ENCODE results near the gene C2CD4A.

Gene C2CD4A

DNA sequence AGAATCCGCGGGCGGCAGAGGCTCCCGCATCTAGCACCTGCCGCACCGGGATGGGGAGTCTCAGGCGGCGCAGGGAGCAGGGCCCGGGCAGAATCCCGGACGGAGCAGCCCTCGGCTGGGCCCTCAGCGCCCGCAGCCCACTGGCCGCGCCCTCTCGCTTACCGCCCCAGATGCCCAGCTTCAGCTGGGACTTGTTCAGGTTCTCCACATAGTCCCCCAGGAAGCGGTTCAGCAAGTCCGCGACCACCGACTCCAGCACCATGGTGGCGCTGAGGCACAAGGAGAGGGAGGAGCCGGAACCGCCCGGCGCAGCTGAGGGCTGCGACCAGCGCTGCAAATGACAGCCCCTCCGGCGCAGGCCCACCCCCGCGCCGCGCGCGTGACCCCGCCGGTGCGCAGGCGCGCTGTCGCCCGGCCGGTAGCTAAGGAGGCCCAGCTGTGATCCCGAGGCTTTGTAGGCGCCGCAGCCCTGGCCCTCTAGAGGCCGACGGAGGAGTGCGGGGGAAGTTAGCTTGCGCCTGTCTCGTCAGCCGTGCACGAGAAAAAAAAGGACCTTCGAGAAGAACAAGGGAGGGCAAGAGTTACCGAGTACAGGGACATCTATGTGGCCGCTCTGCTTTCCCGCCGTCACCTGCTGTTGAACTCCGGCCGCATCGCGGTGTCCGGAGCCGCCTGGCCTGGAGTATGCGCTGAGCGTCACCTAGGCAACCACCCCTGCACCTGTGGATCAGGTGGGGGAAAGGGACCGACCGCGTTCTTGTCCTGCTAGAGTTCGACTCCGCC lies 6.5 kb upstream of the C2CD4A start, which contains the start of gene VPS13C:
Gene VPS13C (minus strand): TSS at position 335 of the 783 bp plus-strand sequence. CDS start 73 bp downstream, at position 262.
- DNase-seq (ENCODE audit: low read depth in 3 of 3) = peak; percentile 77 to 83 (median 82)

DNA sequence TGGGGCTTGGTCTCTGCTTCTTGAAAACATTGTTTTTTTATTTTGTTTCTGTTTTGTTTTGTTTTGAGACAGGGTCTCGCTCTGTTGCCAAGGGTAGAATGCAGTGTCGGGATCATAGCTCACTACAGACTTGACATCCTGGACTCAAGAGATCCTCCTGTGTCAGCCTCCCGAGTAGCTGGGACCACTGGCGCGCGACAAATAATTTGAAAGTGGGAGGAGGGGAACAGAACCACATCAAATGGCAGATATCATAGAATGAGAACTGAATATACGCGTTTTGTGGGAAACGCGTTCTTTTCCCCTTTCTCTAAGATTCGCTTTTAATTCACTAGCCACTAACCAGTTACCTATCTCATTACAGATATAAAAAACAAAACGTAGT lies 5.9 kb upstream of the C2CD4A start:
- DNase-seq (ENCODE audit: low read depth in 3 of 3) = no peak

DNA sequence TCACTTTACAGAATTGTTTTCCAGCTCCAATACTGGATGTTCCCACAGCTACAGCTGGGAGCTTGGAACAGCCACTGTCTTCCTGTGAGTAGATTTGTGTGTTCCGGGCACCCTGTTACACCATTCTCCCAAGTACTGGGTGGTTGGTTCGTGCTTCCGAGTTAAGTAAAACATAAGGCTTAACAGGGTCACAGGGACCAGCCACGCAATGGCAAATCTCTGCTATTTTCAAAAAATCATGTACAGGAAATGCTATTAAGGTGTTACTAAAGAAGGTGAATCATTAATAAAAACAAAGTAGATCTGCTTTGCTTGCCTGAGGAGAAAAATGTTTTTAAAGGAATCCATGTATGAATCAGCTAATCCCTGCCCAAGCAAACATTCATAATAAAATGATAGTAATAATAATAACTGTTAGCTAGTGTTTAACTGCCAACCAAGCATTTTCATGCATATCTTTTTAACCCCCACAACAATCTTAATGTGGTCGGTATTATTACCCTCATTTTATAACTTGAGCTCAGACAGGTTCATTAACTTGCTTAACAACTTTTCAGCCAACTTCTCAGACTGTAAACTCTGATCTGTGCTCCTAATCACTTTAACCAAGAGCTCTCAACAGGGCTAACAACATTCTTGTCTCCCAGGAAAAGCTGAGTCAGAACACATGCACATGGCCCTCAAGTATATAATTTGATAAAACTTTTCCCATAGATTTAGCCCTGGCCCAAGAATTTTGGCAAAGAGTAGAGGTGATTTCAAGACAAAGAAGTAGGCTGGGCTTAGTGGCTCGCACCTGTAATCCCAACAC lies 2.7 kb upstream of the C2CD4A start:
- no peak for DNase-seq (ENCODE audit: low read depth in 3 of 3)

DNA sequence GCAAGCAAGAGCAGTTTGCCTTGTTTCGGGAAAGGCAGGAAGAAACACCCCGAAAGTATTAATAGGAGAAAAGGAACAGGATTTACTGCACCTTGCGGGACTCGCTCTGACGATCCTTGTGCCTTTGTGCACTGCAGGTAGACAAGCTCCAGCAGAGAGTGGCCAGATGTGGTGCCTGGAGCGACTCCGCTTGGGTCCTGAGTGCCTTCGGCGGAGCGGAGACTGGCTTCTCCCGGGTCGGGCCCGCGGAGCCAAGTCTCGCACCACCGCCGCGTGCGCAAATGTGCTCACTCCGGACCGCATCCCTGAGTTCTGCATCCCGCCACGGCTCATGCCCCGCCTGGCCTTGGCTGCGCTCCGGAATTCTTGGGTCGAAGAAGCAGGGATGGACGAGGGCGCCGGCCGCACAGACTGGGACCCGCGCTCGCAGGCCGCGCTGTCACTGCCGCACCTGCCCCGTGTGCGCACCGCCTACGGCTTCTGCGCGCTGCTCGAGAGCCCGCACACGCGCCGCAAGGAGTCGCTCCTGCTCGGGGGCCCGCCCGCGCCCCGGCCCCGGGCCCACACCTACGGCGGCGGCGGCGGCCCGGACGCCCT lies 769 bp downstream of the C2CD4A start:
- no peak for DNase-seq (ENCODE audit: low read depth in 3 of 3)

DNA sequence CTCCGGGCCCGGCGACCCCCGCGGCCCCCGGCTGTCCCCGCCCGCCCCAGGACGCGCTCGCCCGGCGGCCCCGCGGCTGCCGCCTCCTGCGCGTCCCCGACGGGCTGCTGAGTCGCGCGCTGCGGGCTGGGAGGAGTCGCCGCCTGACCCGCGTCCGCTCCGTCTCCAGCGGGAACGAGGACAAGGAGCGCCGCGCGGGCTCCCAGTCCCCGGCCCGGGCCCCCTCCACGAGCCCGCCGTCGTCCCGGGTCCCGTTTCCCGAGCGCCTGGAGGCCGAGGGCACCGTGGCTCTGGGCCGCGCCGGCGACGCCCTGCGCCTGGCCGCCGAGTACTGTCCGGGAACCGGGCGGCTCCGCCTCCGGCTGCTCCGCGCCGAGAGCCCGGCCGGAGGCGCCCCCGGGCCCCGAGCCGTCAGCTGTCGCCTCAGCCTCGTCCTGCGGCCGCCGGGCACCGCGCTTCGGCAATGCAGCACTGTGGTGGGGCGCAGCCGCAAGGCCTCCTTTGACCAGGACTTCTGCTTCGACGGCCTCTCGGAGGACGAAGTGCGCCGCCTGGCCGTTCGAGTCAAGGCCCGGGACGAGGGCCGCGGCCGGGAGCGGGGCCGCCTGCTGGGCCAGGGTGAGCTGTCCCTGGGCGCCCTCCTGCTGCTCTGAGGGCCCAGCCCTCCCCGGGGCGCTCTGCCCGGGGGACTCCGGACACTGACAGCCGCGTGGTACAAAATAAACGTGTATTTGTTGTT lies 1.5 kb downstream of the C2CD4A start:
- no peak for DNase-seq (ENCODE audit: low read depth in 3 of 3)

DNA sequence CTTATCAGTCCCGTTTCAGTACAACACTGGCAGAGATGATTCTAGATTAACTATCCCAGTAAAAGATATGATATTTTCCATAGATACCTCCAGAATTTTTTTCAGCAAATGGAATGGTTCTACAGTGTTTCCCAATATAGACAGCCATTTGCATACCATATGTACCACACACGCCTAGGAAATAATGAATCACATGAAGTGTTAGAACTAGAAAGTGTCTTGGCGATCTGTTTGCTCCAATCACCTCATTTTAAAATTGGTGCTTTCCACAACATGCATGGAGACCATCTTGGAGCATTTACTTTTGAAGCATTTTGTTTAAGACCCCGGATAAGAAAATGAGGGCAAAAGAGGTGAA lies 2.0 kb downstream of the C2CD4A start:
- DNase-seq (ENCODE audit: low read depth in 3 of 3) = no peak

DNA sequence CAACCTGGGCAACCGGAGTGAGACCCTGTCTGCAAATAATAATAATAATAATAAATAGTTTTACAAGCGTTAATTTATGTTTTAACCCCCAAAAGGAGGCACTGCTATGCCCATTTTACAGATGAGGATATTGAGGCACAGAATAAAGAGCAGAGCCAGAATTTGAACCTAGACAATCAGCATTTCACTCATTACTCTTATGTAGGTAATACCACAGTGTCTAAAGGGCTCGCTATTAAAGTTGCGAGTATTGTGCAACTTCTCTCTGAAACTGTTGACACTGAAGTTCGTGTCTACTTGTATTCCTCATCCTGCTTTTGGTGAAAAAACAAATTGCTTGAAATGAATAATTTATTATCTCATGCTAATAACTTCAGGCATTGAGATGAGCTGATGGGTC lies 2.8 kb downstream of the C2CD4A start:
- no peak for DNase-seq (ENCODE audit: low read depth in 3 of 3)

DNA sequence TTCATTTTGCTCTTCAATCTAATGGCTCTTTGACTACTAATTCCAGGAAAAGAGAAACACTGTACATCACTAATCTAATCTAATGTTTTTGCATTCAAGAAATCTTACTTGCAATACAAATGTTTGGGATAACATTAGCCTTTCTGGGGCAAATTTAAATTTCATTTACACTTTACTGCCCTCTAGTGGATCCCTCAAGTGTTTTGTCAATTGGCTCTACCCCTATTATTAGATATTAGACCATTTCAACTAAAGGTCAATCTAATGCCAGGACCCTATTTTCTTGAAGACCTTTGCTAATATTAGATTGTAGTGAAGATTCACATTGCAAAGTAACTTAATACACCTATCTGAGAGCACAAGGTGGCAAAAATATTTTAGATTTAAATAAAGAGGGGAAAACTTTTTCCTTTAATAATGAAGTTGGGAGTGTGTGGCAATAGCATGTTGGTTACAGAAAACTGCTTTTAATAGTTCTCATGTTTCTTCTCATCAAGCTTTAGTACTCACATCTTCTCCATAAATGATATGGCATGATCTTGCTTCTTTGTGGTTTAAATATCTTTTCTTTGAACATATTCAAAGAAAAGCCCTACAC lies 5.0 kb downstream of the C2CD4A start:
- no peak for DNase-seq (ENCODE audit: low read depth in 3 of 3)

DNA sequence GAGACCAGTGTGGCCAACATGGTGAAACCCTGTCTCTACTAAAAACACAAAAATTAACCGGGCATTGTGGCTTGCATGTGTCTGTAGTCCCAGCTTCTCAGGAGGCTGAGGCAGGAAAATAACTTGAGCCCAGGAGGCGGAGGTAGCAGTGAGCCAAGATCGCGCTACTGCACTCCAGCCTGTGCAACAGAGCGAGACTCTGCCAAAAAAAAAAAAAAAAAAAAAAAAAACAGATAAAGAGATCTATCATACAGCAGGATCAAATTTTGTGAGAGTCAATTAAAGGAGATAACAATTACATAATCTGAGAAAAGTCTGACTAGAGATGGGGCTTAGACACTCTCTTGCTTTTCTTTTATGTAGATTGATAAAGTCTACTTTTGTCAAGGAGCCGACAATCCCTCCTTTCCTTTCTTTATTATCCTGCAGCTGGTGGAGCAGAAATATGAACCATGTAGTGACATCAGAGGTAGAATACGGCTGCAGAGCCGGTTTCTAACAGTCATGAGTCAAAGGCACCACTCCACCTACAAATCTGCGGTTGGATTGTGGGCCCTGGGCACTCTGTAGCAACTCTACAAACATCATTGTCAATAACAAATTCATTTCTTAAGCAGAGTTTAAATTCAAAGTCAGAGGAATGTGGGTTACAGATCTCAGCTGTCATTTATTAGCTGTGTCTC lies 9.0 kb downstream of the C2CD4A start:
- no peak for DNase-seq (ENCODE audit: low read depth in 3 of 3)

DNA sequence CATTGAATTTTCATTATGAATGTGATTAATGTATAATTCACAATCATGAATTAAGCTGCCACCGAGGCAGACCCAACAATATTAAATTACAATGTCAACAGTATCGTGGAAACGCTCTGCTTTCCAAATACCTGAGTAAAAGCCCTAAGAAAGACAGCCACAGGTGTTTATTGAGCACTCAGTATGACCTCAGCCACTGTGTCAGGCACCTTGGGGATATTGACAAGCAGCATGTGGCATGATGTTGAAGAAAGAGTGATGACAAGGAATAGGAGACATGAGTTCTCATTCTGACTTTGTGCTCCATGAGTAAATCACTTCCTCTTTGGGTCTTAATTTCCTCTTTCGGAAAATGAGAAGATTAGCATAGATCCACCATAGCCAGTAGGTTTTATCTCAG lies 12.8 kb downstream of the C2CD4A start:
- no peak for DNase-seq (ENCODE audit: low read depth in 3 of 3)

DNA sequence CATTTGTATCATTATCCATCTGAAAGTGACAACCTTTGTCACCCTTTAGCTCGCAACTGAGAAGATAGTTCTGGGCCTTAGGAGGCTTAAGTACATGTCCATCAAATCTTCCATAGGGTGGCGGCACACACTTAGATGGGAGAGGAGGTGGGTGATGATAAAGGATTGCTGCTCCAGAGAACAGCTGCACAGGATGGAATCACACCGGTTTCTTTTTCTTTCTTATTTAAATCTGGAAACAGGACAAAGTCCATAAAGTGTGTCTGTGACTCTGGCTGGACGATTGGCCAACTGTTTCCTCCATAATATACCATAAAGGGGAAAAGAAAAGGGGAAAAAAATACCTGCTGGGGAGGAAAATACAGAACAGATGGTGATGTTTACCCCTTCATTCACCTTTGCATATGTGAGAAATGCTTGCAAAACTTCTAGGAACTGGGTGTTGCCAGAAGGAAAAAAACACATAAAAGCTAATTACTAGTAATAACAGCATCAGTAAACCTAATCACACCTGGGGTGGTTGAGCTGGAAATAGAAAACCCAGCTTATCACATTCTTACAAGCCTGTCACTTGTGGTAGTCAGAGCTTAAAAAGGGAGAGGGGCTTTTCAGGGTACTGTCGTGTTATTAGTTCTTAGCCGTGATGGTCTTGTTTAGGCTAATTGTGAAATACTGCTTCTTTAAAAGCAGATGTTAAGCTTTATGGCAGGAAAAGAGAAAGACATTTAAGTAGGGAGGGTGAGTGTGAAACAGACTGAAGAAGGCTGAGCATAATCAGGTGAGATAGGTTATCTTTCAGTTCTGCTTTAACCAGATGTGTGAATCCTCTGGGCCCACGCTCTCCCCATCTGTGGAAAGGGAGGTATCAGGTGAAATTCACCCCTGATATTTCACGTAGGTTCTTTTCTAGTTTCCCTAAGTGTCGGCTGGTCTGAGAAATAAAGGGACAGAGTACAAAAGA lies 16.7 kb downstream of the C2CD4A start:
- no peak for DNase-seq (ENCODE audit: low read depth in 3 of 3)

DNA sequence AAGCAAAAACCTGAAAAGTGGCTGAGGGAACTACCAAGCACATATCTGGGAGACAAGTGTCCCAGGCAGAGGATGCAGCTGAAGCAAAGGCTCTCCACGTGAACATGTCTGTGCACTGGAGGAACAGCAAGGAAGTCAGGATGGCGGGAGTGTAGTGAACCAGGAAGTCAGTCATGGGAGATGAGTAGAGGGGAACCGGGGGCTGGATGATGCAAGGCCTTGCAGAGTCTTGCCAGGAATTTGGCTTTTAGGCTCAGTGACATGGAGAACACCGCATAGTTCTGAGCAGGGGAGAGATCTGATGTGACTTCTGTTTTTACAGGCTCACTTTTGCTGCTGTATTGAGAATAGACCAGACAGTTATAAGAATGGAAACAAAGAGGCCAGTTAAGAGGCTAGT lies 19.0 kb downstream of the C2CD4A start:
- no peak for DNase-seq (ENCODE audit: low read depth in 3 of 3)

DNA sequence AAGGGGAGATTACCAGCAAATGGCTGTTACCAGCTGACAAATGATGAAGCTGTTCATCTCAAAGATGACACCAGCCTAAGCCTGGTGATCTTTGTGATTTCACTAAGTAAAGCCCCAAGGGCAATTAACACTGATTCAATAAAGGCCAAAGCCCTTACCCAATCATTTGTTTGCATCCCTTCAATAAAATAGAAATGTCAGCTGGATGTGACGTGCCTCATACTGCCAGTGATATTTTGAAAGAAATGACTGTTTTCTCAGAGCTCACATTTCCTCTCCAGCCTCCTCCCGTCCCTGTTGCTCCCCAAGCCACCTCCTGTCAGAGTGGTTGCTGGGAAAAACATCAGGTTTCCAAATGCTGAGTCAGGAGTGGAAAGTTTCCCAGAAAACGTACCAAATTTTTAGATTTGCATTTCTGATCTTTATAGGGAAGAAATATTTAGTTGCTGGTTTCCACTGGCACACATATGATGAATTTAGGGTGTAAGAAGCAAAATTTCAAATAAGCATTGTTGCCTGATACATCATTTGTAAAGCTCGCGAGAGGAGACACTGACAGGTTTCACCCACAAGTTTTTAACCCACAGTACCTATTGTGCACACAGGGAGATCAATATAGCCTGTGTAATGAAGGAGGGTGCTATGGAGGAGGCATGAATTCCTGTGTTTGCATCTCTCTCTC lies 21.0 kb downstream of the C2CD4A start:
- no peak for DNase-seq (ENCODE audit: low read depth in 3 of 3)

DNA sequence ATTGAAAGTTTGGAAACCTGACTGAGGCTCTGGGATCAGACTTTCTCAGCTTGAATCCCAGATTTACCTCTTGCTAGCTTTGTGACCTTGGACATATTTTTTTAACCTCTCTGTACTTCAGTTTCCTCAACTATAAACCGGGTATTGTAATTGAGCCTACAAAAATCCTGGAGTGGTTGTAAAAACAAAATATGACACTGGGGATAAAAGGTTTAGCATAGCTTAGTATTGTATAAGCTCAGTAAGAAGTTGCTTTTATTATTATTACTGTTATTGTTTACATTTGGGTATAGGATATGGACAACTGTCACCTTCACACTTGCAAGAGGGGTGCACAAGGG lies 21.5 kb downstream of the C2CD4A start:
- no peak for DNase-seq (ENCODE audit: low read depth in 3 of 3)

DNA sequence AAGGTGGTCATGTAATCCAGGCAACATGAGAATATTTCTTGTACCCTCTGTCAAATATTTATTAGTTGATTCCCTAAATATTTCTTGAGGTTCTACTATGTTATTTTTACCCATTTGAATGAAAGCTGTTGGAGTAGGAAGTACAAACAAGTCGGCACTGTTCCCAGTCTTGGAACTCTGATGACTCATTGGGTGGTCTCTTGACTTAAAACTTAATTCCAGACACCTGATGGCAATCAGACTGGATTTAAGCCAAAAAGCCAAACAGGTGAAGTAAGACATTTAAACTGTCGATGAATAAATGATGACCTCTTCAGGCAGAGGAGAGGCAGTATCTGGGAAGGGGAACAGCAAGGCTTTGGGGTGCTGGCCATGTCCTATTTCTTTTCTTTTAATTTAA lies 22.8 kb downstream of the C2CD4A start:
- DNase-seq (ENCODE audit: low read depth in 3 of 3) = no peak

DNA sequence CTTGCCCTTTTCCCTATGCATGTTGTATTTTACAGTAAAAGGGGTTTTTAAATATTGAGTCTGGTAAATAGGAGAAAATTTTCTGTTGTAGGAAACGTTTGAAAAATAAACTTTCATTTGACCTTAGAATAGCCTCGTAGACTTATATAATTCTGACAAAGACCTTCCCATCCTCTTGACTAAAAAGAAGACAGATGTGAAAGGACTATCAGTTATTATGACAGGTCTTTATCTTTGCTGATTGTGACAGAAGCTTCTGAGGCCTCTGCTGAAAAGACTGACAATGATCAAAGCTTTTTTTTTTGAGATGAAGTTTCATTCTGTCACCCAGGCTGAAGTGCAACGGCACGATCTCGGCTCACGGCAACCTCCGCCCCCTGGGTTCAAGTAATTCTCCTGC lies 24.2 kb downstream of the C2CD4A start:
- DNase-seq (ENCODE audit: low read depth in 3 of 3) = no peak

DNA sequence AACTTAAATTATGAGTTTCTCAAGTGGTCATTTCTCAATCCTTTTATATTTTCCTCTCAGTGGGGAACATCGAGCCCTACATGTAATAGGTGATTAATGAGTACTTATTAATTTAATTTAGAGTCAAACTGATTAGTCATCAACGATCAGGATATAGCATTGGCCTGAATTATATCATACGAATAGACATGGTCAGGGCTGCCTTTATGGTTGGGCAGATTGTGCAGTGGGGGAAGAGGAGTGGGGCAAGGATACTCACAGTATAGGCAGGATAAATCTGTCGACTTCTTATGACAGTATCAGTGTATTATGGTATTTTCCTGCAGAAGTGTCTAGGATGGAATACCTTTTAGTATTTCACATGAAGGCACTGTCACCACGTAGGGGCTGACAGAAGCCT lies 27.0 kb downstream of the C2CD4A start:
- no peak for DNase-seq (ENCODE audit: low read depth in 3 of 3)

DNA sequence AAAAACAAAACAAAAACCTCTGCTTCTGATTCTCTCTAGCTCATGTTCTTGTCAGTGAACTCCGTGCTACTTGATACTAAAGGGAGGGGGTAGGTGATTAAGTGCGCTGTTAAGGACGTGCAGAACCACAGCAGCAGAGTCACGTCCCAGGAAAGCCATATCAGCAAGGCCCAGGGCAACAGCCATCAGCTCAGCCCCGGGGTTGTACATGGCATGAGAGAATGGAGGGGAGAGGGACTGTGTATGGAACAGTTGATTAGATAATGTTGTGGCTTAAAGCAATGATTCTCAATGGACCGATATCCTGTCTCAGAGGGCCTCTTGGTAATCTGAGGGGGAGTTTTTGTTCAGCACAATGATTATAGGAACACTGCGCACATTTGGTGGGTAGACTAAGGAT lies 27.6 kb downstream of the C2CD4A start:
- no peak for DNase-seq (ENCODE audit: low read depth in 3 of 3)

DNA sequence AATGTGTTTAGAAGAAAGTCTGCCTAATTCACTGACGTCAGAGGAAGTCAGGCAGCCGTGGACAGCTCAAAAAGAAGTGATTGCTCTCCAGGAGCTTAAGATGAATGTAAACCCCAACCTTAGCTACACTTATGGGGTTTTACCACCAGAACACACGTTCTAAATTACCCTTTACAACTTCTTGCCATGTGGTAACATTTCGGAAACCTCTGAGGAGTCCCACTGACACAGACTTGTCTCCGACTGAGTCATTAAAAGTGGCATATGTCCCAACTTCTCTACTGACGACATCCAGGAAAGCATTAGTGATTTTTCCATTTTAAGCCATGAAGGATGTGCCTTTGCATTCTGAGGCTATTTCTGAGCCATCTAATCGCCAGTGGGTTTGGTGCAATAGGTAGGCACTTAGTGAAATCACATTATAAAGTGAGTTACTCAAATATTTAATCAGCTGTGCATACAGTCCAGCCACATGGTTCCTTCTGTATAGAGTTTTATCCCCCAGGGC lies 32.4 kb downstream of the C2CD4A start:
- no peak for DNase-seq (ENCODE audit: low read depth in 3 of 3)

All from stimulated activated CD4-positive, alpha-beta T cell treated with anti-CD3 and anti-CD28 coated beads, TNF-alpha, amount 100 ng/mL, for 48 hours (primary cell).